ENCODE measurements around the gene SYTL1. TPM values are rescaled to one million over a fixed set of nuclear protein-coding genes. Genes with fewer than 3 reads are reported as not detected.

SYTL1 gene
- total and polyA plus RNA-seq, 11 donors, result 0.23 to 6.0 (median 0.55) TPM; not detected in 1

- Histone ChIP-seq H3K27ac (peak overlapping the region in 3 of 12 donors; percentile 81 to 94 (median 85)), H3K4me1 (peaks cover 3 to 44% (median 31%) of the 10 kb centered on the region in 12 donors), H3K4me3 (no peak overlapping the region), H3K9me3 (no peaks in the 10 kb centered on the region), H3K27me3 (no peaks in the 10 kb centered on the region), H3K36me3 (peaks cover 0 to 76% (median 66%) of the 10 kb centered on the region in 9 donors)
- intact Hi-C loops (cut with DNase I), result loop anchor here (1.0 to 10.0 kb wide), 12 partner anchors 53 to 366 kb away; partner anchors contain the start of gene GPR3 (in 2 of the 10)
- ATAC-seq, result no peak
- 85 to 88% (median 87%) methylated on average over 9 to 10 of the region's 10 CpGs for WGBS, 4 donors
- DNase-seq, result no peak
- TF ChIP-seq POLR2A (IDR thresholded peaks at IDR 0.05) (no peak), CTCF (IDR thresholded peaks at IDR 0.05) (no peak)
Measured at GRCh38 chr1:27301582-27302199, 40.1 kb upstream of the SYTL1 start.

GRCh38 chr1:27302612-27303011, 39.2 kb upstream of the SYTL1 start:
- no peaks in the 10 kb centered on the region for H3K9me3 ChIP-seq
- intact Hi-C loops (cut with DNase I), result loop anchor here in 8 of 10 donors (1.0 to 10.0 kb wide), 7 partner anchors 52 to 365 kb away; no protein-coding TSS in a partner anchor
- ATAC-seq (no peak), DNase-seq (no peak)
- H3K27ac ChIP-seq, result no peak overlapping the region
- peaks cover 0 to 72% (median 62%) of the 10 kb centered on the region in 9 donors for H3K36me3 ChIP-seq
- no peak for TF ChIP-seq CTCF (IDR thresholded peaks at IDR 0.05)
- TF ChIP-seq POLR2A (IDR thresholded peaks at IDR 0.05), result no peak
- no peak overlapping the region for H3K4me3 ChIP-seq
- whole genome bisulfite sequencing, 4 donors, result 83 to 100% (median 97%) methylated on average over 2 of the region's 2 CpGs
- H3K4me1 ChIP-seq, result peaks cover 3 to 40% (median 28%) of the 10 kb centered on the region in 12 donors
- no peaks in the 10 kb centered on the region for H3K27me3 ChIP-seq

GRCh38 chr1:27303509-27303908, 38.3 kb upstream of the SYTL1 start:
- Histone ChIP-seq H3K4me3 (no peak overlapping the region), H3K27ac (no peak overlapping the region), H3K4me1 (peaks cover 3 to 32% (median 26%) of the 10 kb centered on the region in 12 donors), H3K36me3 (peaks cover 0 to 72% (median 53%) of the 10 kb centered on the region in 9 donors), H3K9me3 (no peaks in the 10 kb centered on the region), H3K27me3 (no peaks in the 10 kb centered on the region)
- TF ChIP-seq POLR2A (IDR thresholded peaks at IDR 0.05), result no peak
- no peak for TF ChIP-seq CTCF (IDR thresholded peaks at IDR 0.05)
- no peak for DNase-seq
- no peak for ATAC-seq
- WGBS, 4 donors, result 88 to 93% (median 92%) methylated on average over 15 of the region's 15 CpGs
- intact Hi-C loops (cut with DNase I), result loop anchor here in 8 of 10 donors (2.0 to 10.0 kb wide), 6 partner anchors 51 to 364 kb away; no protein-coding TSS in a partner anchor

- WGBS, 4 donors, result 87 to 91% (median 89%) methylated on average over 11 of the region's 11 CpGs
- Histone ChIP-seq H3K4me1 (peaks cover 0 to 6% (median 3%) of the 10 kb centered on the region in 12 donors), H3K36me3 (peaks cover 0 to 71% (median 51%) of the 10 kb centered on the region in 9 donors), H3K9me3 (no peaks in the 10 kb centered on the region), H3K27me3 (no peaks in the 10 kb centered on the region), H3K27ac (no peak overlapping the region), H3K4me3 (no peak overlapping the region)
- ATAC-seq (no peak), DNase-seq (no peak)
- TF ChIP-seq POLR2A (IDR thresholded peaks at IDR 0.05) (no peak), CTCF (IDR thresholded peaks at IDR 0.05) (no peak)
- intact Hi-C loops (cut with DNase I), result loop anchor here in 3 of 10 donors (5.0 to 10.0 kb wide), 3 partner anchors 36 to 359 kb away; partner anchors contain the start of gene SYTL1 (in 1 of the 3)
Measured at GRCh38 chr1:27306071-27306470, 35.8 kb upstream of the SYTL1 start.
